HG02885 (cell line): ENCODE results near the gene NAA10.

Experiments
- ATAC-seq: cut with Tn5 transposase; IDR thresholded peaks from one replicate; pipeline ENCODE4 v1.9.1; 2021; ENCODE audit warnings: mild to moderate bottlenecking; ENCODE audit not compliant: unreplicated experiment, poor library complexity

NAA10 gene

DNA sequence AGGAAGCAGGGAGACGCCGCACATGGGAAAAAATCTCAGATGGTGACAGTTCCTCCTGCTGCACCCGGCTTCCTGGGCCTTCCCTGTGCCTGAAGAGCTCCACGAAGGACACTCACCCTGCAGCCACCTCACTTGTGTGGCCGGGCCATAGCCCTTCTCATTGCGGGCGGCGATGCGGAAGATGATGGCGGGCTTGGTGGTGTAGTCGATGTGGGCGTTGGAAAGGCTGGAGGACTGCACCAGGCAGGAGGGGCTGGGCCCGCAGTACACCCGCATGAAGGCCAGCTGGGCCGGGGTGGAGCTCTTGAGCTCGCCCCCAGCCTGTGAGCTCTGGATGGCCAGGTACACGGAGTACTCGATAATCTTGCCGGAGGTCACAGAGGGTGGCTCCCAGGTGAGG lies 15.3 kb upstream of the NAA10 start:
- no peak for ATAC-seq

DNA sequence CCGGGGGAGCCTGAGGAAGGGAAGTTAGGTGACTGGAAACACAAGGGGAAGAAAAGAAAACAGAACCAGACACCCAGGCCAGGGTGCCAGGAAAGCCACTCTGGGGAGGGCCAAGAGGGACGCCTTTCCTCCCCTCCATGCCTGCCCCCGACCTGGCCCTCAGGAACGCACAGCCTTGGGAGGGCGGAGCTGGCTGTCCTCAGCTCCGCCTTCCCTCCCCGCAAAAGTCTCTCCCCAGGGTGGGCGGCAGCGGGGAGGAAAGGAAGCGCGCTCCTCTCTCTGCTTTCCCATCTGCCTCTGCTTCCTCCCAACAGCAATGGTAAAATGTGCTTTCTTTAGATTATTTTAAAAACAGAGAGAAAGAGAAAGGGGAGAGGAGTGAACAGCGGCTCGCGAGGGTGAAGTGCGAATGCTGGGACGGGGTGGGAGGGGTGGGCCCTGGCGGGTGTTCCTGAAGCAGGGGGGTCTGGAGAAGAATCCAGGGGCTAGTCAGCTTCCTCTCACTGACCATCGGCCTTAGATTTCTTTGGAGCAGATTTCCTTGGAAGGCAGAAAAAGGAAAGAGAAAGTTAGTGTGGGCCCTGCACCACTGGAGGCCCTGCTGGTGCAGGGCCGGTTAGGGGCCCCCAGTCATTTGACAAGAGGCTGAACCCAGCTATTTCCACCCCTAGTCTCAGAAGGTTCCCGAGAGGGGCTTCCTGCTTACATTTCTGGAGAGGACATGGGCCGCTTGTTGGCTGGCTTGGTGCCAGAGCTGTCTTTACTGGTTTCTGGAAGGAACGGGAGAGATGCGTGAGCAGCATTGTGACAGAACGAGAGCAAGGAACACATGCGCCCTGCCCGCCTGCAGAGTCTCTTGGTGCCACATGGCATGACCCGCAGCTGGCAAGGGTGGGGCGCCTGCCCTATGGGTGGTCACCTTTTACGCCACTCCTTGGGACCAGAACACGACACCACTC lies 14.3 kb upstream of the NAA10 start:
- no peak for ATAC-seq

- no peak for ATAC-seq
Measured at GRCh38 chrX:153948002-153948466, 13.2 kb upstream of the NAA10 start.

GRCh38 chrX:153947009-153947769 lies 12.4 kb upstream of the NAA10 start:
- peak; percentile 83 for ATAC-seq

DNA sequence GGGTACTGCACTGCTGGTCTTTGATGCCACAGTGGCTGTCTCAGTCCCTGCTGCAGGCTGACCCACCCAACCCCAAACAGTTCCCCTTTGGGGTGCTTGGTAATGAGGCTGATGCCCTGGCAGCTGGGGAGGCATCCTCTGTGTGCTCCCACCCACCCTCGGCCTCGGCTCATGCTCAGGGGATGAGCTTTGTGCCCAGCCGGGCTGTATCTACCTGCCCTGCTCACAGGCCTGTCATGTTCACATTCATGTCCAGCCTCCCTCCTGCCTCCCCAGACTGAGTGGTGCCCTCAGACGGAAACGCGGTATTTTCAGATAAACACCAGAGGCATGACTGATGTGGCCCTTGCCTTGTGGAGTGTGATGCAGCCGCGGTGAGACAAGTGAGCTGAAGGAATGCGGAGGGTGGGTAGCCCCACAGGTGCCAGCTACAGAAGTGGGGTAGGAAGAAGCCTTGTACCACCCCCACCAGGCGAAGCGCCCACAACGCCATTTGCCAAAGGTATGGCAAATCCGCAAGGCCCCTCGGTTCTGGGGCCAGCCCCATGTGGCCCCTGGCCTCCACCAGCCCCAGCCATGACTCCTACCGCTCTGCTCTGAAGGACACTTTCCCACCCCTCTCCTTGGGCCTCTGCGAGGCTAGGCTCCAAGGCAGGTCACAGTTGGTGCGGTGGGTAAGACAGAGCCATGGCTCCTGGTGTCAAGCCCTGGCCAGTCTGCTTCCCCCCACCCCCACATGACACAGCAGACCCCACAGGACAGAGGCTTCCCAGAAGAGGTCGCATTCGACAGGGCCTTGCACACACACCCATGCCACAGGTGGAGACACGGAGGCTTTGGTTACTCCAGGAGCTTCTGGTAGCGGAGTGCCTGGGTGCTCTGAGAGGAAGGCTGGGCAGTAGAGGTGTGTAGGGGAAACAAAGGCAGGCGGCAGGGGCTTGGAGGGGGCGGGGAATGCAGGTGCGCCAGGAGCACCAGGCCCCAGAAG lies 11.4 kb upstream of the NAA10 start:
- ATAC-seq, result no peak

- ATAC-seq, result no peak
Measured at GRCh38 chrX:153944800-153945150, 9.9 kb upstream of the NAA10 start.

GRCh38 chrX:153944140-153944799 lies 9.4 kb upstream of the NAA10 start, which contains the start of gene RENBP:
TSS of gene RENBP (minus strand) at chrX:153944643. CDS start at chrX:153944610, 33 bp downstream.
- ATAC-seq, result no peak

- ATAC-seq, result no peak
Measured at GRCh38 chrX:153941336-153942252, 6.8 kb upstream of the NAA10 start.

- no peak for ATAC-seq
Measured at GRCh38 chrX:153939573-153939972, 4.7 kb upstream of the NAA10 start.

DNA sequence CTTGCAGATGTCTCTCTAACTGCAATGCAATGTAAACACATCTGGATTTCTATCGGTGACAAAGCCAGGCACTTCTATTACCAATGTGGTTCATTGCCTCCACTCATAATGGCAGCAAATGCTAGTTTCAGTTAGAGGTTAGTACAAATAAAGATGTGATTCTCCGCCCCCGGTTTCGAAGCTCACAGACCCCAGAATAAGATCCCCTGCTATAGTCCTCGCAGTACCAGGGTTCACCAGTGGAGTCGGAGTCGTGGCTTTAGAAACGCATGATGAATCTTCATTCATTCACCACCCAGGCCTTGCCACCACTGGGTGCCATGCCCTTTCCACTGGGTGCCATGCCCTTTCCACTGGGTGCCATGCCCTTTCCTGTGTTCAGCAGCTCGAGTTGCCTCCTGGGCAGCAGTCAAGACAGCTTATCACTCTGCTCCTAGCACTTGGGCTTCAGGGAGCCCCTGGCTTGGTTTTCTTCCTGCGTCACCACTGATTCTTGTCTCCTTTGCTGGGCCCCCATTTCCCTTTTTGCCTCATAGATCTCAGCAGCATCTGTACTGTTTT lies 3.5 kb upstream of the NAA10 start:
- no peak for ATAC-seq

GRCh38 chrX:153937056-153937455 lies 2.2 kb upstream of the NAA10 start:
- ATAC-seq, result no peak

DNA sequence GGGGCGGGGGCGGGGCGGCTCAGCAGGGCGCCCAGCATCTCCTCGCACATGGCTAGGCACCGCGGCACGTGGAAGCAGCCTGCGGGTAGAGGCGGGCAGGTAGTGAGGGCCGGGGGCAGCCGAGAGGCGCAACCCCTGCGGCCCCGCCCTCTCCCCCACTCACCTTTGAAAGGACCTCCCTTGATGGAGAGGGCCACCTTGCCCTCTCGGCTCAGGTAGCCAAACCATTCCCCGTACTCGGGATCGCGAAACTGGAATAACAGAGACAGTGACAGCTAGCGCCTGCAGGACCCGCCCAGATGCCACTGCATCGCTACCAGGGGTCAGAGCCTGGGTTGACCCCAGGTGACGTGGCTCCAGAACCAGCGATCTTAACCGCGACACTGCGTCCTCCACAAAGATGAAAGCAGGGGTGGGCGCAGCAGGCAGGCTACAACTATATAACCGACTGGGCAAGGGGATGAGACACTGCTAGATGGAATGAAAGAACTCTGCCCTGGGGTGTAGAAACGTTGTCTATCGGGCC lies 552 bp upstream of the NAA10 start:
- ATAC-seq, result no peak

DNA sequence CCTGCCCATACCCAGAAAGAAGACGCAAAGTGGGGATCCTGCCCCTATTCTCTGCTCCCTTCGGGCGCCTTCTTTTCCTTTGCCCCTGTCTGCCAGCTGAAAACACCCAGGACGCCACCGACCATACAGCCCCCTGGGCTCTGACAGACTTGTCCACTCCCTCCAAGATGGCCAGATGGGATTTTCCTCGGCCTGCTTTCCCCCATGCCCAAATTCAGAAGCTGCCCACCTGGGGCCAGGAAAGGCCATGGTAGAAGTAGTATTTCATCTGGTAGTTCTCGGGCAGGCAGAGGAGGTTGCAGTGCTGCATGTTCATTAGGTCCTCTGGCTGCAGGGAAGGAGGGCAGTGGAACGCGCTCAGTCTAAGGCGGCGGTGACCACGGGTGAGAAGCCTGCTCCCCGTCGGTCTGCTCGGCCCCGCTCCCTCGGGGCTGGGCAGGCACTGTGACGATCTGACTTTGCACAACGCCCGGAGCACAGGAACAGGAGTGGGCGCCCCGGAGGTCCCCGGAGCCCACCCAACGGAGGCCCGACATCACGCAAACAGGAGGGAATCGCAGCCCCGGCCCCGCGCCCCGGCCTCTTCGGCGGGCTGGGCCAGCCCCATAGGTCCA lies 582 bp downstream of the NAA10 start:
- peak; percentile 8 for ATAC-seq

GRCh38 chrX:153933748-153934147 lies 1.1 kb downstream of the NAA10 start:
- ATAC-seq, result no peak

DNA sequence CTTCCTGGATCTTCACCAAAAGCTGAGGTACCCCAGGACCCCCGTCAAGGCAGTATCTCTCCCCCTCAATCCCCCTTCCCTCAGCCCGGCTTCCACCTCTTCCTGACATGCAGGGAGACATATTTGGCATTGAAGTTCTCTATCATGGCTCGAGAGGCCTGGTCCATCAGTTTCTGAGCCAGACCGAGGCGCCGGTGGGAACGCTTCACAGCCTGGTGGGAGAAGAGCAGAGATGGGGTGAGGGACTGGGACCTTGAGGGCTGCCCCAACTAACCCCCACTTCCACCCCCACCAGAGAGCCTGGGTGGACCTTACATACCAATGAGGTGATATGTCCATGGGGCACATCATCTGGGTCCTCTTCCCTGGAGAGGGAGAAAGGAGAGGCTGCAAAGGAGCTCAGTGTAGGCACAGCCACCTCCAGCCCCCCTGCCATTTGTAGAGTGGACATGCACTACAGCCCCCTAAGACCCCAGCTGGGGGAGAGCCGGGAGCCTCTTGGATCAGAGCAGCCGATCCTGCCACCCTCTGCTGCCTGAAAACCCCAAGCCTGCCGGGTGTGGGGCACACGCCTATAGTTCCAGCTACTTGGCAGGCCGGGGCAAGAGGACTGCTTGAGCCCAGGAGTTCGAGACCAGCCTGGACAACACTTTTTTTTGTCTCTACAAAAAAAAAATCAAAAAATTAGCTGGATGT lies 2.5 kb downstream of the NAA10 start:
- no peak for ATAC-seq

- no peak for ATAC-seq
Measured at GRCh38 chrX:153931748-153932147, 3.1 kb downstream of the NAA10 start.

- ATAC-seq, result no peak
Measured at GRCh38 chrX:153931151-153931550, 3.7 kb downstream of the NAA10 start.
